ENCODE results near the gene DOCK7. TPM values are rescaled to one million over a fixed set of nuclear protein-coding genes. Genes with fewer than 3 reads are reported as not detected.

The DOCK7 gene
- total and polyA plus RNA-seq, 2 of the 13 experiments (the other 11 are each of a cell fraction or from before 2014, with no cell fraction given): 45.7 to 67.2 TPM

- peak; percentile 16 for TF ChIP-seq DRAP1 (CRISPR knock-in tag; IDR thresholded peaks at IDR 0.05)
- TF ChIP-seq, protein P1, sequence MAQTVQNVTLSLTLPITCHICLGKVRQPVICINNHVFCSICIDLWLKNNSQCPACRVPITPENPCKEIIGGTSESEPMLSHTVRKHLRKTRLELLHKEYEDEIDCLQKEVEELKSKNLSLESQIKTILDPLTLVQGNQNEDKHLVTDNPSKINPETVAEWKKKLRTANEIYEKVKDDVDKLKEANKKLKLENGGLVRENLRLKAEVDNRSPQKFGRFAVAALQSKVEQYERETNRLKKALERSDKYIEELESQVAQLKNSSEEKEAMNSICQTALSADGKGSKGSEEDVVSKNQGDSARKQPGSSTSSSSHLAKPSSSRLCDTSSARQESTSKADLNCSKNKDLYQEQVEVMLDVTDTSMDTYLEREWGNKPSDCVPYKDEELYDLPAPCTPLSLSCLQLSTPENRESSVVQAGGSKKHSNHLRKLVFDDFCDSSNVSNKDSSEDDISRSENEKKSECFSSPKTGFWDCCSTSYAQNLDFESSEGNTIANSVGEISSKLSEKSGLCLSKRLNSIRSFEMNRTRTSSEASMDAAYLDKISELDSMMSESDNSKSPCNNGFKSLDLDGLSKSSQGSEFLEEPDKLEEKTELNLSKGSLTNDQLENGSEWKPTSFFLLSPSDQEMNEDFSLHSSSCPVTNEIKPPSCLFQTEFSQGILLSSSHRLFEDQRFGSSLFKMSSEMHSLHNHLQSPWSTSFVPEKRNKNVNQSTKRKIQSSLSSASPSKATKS (CRISPR knock-in tag; IDR thresholded peaks at IDR 0.05): peak; percentile 74; the same call in 1 of the 2 replicates
- TF ChIP-seq MTF1 (CRISPR knock-in tag; IDR thresholded peaks at IDR 0.05): 0 out of 2 replicates have a peak, but pooled peaks have one; percentile 16
- no peak for TF ChIP-seq ELK4 (CRISPR knock-in tag; IDR thresholded peaks at IDR 0.05; ENCODE audit: borderline replicate concordance)
- no peak for TF ChIP-seq HIC2 (CRISPR knock-in tag; IDR thresholded peaks at IDR 0.05; ENCODE audit: low read depth)
- no peak; the same call in 1 of the 2 replicates for TF ChIP-seq MAF1 (CRISPR knock-in tag; IDR thresholded peaks at IDR 0.05; ENCODE audit: borderline replicate concordance)
- peak; percentile 14; the same call in 1 of the 2 replicates for TF ChIP-seq ARNT2 (CRISPR knock-in tag; IDR thresholded peaks at IDR 0.05; ENCODE audit: low read depth)
- peak; percentile 53; the same call in 1 of the 2 replicates for TF ChIP-seq ZNF512B (CRISPR knock-in tag; IDR thresholded peaks at IDR 0.05; ENCODE audit: borderline replicate concordance)
- TF ChIP-seq ZNF773 (CRISPR knock-in tag; IDR thresholded peaks at IDR 0.05; ENCODE audit: borderline replicate concordance): peak; percentile 81; the same call in 1 of the 2 replicates
- 0 out of 2 replicates have a peak, but pooled peaks have one; percentile 50 for TF ChIP-seq HDAC2 (CRISPR knock-in tag; IDR thresholded peaks at IDR 0.05)
- TF ChIP-seq, protein P2, sequence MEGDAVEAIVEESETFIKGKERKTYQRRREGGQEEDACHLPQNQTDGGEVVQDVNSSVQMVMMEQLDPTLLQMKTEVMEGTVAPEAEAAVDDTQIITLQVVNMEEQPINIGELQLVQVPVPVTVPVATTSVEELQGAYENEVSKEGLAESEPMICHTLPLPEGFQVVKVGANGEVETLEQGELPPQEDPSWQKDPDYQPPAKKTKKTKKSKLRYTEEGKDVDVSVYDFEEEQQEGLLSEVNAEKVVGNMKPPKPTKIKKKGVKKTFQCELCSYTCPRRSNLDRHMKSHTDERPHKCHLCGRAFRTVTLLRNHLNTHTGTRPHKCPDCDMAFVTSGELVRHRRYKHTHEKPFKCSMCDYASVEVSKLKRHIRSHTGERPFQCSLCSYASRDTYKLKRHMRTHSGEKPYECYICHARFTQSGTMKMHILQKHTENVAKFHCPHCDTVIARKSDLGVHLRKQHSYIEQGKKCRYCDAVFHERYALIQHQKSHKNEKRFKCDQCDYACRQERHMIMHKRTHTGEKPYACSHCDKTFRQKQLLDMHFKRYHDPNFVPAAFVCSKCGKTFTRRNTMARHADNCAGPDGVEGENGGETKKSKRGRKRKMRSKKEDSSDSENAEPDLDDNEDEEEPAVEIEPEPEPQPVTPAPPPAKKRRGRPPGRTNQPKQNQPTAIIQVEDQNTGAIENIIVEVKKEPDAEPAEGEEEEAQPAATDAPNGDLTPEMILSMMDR (CRISPR knock-in tag; IDR thresholded peaks at IDR 0.05): peak; percentile 16; the same call in 1 of the 2 replicates
- TF ChIP-seq HNRNPLL (IDR thresholded peaks at IDR 0.05; ENCODE audit: low read depth, low read length, poor library complexity, severe bottlenecking): peak; percentile 96
- 0 out of 2 replicates have a peak, but pooled peaks have one; percentile 19 for TF ChIP-seq ZNF121 (CRISPR knock-in tag; IDR thresholded peaks at IDR 0.05)
- TF ChIP-seq, protein P3, sequence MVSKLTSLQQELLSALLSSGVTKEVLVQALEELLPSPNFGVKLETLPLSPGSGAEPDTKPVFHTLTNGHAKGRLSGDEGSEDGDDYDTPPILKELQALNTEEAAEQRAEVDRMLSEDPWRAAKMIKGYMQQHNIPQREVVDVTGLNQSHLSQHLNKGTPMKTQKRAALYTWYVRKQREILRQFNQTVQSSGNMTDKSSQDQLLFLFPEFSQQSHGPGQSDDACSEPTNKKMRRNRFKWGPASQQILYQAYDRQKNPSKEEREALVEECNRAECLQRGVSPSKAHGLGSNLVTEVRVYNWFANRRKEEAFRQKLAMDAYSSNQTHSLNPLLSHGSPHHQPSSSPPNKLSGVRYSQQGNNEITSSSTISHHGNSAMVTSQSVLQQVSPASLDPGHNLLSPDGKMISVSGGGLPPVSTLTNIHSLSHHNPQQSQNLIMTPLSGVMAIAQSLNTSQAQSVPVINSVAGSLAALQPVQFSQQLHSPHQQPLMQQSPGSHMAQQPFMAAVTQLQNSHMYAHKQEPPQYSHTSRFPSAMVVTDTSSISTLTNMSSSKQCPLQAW (CRISPR knock-in tag; IDR thresholded peaks at IDR 0.05): peak; percentile 10; the same call in 1 of the 2 replicates
These were observed 251.5 kb downstream of the DOCK7 start, which contains the start of gene USP1 (continued) for GRCh38 chr1:62436466-62437272.

All from HepG2 (cell line).